GM20431 (cell line): ENCODE results near the gene CPSF2.

Source experiments
- in situ Hi-C: fragments of 300-500 bp; cut with MseI, MboI; formaldehyde crosslinking; loops from one replicate; pipeline ENCODE4 v1.15.0; 2020; ENCODE audit warnings: low sequenced_read_pairs; ENCODE audit not compliant: unreplicated experiment

The CPSF2 gene

GRCh38 chr14:92121670-92122350, at the start of gene CPSF2, which contains the start of gene NDUFB1:
Gene CPSF2, plus strand, starts transcription at chr14:92121969. Its CDS starts 9,016 bp downstream, at chr14:92130985.
Gene NDUFB1, minus strand, starts transcription at chr14:92121706. Its CDS starts 4,069 bp downstream, at chr14:92117637.
- in situ Hi-C loops = no loop called here

- in situ Hi-C loops = no loop called here
Measured at GRCh38 chr14:92074555-92074954, 47.2 kb upstream of the CPSF2 start.

- in situ Hi-C loops = no loop called here
Measured at GRCh38 chr14:92088494-92088893, 33.3 kb upstream of the CPSF2 start.

DNA sequence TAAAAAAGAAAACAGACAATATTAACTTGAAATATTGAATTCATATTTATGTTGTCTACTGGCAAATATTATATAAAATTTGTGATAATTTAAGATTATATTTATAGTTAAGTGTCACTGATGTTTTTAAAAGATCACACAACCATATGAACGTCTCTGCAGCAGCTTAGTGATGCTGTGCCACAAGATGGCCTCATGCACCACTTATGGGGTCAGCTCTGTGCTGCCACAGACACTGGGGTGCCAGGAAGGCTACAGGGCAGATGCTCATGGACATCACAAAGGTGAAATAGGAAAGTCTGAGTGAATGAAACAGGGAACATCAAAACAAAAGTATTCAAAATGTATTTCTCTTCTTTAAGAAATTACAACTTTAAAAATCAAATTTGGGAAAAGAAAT, 28.4 kb upstream of the CPSF2 start:
- in situ Hi-C loops = no loop called here

DNA sequence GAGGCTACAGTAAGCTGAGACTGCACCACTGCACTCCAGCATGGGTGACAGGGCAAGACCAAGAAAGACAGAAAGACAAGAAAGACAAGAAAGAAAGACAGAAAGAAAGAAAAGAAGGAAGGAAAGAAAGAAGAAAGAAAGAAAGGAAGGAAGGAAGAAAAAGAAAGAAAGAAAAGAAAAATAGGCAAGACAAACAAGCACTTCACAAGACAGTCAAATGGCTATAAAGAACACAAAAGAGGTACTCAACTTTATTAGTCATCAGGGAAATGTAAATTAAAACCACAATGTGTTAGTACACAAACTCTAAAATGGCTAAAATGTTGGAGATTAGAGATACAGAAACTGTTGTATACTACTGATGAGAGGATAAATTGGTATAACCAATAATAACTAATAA, 22.0 kb upstream of the CPSF2 start:
- in situ Hi-C loops = no loop called here

GRCh38 chr14:92103363-92103989, 18.3 kb upstream of the CPSF2 start:
- in situ Hi-C loops = no loop called here

GRCh38 chr14:92105073-92105892, 16.5 kb upstream of the CPSF2 start:
- in situ Hi-C loops = no loop called here

GRCh38 chr14:92105893-92106142, 16.0 kb upstream of the CPSF2 start:
- in situ Hi-C loops = no loop called here

DNA sequence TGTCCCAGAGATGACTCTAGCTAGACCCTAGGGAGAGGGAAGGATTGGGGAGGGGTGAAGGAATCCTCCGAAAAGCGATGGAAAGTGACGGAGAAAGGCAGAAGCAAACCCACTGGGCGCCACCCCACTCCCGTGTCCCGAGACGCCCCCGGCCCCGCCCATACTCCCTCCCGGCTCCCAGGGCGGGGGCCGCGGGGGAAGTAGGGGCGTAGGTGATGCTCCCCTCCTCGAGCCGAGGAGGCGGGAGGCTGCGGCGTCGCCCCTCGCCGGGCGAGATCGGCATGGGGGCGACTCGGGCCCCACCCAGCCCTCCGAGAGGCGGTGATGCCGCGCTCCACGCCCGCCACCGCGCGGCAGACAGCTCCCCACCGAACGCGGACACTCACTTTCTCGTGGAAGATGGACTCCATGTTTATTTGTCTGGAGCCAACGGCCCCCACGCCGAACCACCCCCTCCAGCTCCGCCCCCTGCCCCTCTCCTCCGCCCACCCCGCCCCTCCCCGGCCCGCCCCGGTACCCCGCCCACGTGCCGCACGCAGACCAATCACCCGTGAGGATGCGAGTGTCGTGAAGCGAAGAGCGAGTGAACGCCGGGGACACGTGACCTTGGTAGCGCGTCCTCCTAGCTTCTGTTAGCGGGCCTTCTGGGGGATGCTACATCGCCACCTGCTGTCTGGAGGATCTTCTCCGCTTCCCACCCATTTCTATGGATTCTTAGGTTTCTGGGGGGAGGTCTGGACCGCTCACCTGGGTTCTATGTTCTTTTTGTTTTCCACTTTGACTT, 15.4 kb upstream of the CPSF2 start, which contains the start of gene ATXN3:
ATXN3 (minus strand) TSS at position 440 of the 784 bp plus-strand sequence; CDS start at position 410, 30 bp downstream.
- in situ Hi-C loops = no loop called here

DNA sequence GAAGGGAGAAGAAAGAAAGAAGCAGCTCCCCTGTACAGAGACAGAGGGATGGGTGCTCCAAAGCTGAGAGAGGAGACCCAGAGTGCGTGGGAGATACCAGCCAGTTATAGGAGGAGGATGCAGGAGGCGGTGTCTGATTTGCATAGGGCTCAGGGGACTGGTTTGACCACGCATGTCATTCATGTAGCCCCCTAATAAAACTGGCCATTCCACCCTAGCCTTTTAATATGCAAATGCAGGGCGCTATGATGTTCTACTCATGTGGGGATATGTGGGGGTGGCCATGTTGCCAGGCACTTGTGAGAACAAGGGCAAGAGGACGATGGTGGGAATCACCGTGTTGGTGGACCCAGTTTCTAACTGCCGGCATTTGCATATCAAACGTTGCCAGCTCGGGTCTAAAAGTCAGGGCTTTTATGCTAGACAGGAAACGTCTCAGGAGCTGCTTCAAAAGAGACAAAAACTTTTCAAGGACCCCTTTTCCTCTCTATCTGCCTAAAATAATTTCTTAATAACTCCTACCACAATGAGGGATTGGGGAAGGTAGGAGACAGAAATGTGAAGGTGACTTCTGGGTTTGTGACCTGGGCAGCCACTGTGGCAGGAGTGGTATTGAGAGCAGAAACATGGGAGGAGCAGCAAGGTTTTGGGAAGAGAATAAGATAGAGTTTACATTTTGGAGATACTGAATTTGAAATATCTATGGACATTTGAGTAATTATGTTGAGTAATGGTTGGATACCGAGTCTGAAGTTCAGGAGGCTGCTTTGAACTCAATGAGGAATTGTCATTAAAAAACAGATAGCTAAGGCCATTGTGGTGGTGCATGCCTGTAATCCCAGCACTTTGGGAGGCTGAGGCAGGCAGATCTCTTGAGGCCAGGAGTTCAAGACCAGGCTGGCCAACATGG, 13.2 kb upstream of the CPSF2 start:
- in situ Hi-C loops = no loop called here

- in situ Hi-C loops = no loop called here
Measured at GRCh38 chr14:92109490-92109889, 12.3 kb upstream of the CPSF2 start.

- in situ Hi-C loops = no loop called here
Measured at GRCh38 chr14:92121207-92121669, 531 bp upstream of the CPSF2 start.

DNA sequence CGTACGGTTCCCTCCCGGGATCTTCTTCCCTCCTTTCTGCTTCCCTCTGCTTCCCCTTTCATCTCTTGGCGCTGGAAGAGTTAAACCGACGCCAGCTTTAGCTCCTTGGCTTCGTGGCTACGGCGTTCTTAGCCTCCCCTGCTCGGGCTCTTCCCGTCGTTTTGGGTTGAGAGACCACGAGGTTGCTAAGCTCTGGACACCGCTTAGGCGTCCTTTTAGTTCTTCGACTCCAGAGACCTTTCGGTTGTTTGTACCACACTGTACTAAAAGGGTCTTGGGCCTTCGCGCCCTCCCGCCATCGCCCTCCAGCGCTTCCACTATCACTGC, 545 bp downstream of the CPSF2 start:
- in situ Hi-C loops = no loop called here

DNA sequence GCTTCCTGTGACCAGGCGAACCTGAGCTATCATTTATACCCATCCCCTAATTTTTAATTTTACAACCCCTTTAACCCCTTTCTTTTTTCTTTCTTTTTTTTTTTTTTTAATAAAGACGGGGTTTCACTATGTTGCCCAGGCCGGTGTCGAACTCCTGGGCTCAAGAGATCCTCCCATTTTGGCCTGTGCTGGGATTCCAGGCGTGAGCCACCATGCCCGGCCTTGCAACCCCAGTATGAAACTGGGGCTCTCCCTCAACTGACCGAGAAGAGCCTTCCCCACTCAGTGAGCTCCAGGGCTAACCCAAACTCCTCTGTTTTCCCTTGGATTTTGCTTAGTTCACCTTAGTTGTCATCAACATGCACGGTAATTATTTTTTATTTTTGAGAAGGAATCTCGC, 992 bp downstream of the CPSF2 start:
- in situ Hi-C loops = no loop called here

DNA sequence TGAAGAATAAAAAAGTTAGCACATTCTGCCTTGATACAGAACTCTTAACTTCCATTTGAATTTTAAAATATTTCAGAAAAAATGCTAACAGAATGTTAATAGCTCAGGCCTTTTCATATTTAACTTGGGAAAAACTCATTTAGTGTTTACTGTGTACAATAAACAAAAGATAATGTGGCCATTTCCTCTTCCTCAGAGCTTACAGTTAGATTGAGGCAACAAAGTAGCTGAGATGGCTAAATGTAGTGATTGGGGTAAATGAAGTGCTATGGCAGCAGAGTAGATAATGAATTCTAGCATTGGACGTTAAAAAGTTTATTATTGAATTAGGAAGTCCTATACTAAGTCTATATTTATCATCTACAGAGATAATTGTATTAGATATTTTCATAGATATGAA, 12.7 kb downstream of the CPSF2 start:
- in situ Hi-C loops = no loop called here

GRCh38 chr14:92135269-92135668, 13.5 kb downstream of the CPSF2 start:
- in situ Hi-C loops = no loop called here

DNA sequence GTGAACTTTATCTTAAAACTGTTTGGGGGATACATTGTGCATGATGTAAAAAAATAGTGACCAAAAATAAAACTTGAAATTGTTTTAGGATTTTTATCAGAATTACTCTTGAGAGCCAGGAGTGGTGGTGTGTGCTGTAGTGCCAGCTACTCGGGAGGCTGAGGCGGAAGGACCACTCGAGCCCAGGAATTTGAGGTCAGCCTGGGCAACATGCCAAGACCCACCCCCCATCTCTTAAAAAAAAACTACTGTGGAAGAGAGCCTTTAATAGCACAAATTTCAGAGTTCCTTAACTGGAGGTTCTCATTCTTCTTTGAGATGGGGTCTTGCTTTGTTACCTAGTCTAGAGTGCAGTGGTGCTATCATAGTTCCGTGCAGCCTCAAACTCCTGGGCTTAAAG, 21.5 kb downstream of the CPSF2 start:
- in situ Hi-C loops = no loop called here

- in situ Hi-C loops = no loop called here
Measured at GRCh38 chr14:92143962-92144361, 22.2 kb downstream of the CPSF2 start.

DNA sequence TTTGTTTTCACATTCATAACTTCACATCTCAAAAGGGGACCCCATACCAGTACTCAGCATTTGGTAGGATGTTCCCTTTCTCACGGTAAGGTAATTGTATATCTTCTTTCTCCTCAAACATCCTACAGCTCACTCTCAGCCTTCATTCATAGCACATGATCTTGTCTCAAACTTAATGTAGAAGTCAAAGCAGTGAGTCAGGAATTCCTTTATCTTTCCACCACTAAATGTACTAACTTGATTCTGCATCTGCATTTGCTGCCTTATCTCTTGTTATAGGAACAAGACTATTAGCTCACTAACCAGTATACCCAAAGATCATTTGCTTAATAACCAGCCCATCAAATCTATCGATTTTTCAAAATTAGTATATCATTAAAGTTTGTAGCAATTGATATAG, 22.9 kb downstream of the CPSF2 start:
- in situ Hi-C loops = no loop called here
